Measurements from ENCODE around the gene HAAO. TPM values are rescaled to one million over a fixed set of nuclear protein-coding genes. Genes with fewer than 3 reads are reported as not detected.

HAAO gene
- total RNA-seq, 1 donor from 2014 or later, result 6.4 TPM

GRCh38 chr2:42829671-42830440 lies 37.5 kb upstream of the HAAO start:
- H3K27ac ChIP-seq, result no peak overlapping the region
- intact Hi-C loops (cut with DNase I), result no loop called here
- no peak for DNase-seq

GRCh38 chr2:42828487-42829425 lies 36.4 kb upstream of the HAAO start:
- Histone ChIP-seq H3K4me3 (no peak overlapping the region), H3K36me3 (no peaks in the 10 kb centered on the region), H3K4me1 (peaks cover 6% of the 10 kb centered on the region), H3K9me3 (no peaks in the 10 kb centered on the region), H3K27ac (no peak overlapping the region), H3K27me3 (no peaks in the 10 kb centered on the region)
- DNase-seq (peak; percentile 86), ATAC-seq (peak; percentile 92)
- TF ChIP-seq CTCF (IDR thresholded peaks at IDR 0.05), result peak; percentile 97
- intact Hi-C loops (cut with DNase I), result no loop called here

More at GRCh38 chr2:42829671-42830440, 37.5 kb upstream of the HAAO start:
- no peak overlapping the region for H3K4me3 ChIP-seq
- no peaks in the 10 kb centered on the region for H3K27me3 ChIP-seq
- peaks cover 6% of the 10 kb centered on the region for H3K4me1 ChIP-seq
- ATAC-seq, result no peak
- H3K36me3 ChIP-seq, result no peaks in the 10 kb centered on the region
- no peaks in the 10 kb centered on the region for H3K9me3 ChIP-seq
- no peak for TF ChIP-seq CTCF (IDR thresholded peaks at IDR 0.05)

GRCh38 chr2:42827647-42828486 lies 35.5 kb upstream of the HAAO start:
- H3K9me3 ChIP-seq, result no peaks in the 10 kb centered on the region
- peak; percentile 95 for DNase-seq
- intact Hi-C loops (cut with DNase I), result no loop called here
- H3K4me3 ChIP-seq, result peak overlapping the region; percentile 15
- no peaks in the 10 kb centered on the region for H3K36me3 ChIP-seq
- TF ChIP-seq CTCF (IDR thresholded peaks at IDR 0.05), result peak; percentile 95
- no peak overlapping the region for H3K27ac ChIP-seq
- peak; percentile 97 for ATAC-seq
- H3K27me3 ChIP-seq, result no peaks in the 10 kb centered on the region
- peaks cover 6% of the 10 kb centered on the region for H3K4me1 ChIP-seq

GRCh38 chr2:42826231-42826630 lies 33.8 kb upstream of the HAAO start:
- Histone ChIP-seq H3K4me1 (peaks cover 6% of the 10 kb centered on the region), H3K4me3 (no peak overlapping the region), H3K36me3 (no peaks in the 10 kb centered on the region), H3K9me3 (no peaks in the 10 kb centered on the region), H3K27ac (no peak overlapping the region), H3K27me3 (no peaks in the 10 kb centered on the region)
- intact Hi-C loops (cut with DNase I), result no loop called here
- no peak for TF ChIP-seq CTCF (IDR thresholded peaks at IDR 0.05)
- ATAC-seq (no peak), DNase-seq (no peak)

GRCh38 chr2:42824454-42824807 lies 32.0 kb upstream of the HAAO start:
- H3K4me1 ChIP-seq, result peaks cover 6% of the 10 kb centered on the region
- intact Hi-C loops (cut with DNase I), result no loop called here
- no peaks in the 10 kb centered on the region for H3K9me3 ChIP-seq
- ATAC-seq (no peak), DNase-seq (no peak)
- no peaks in the 10 kb centered on the region for H3K27me3 ChIP-seq
- H3K4me3 ChIP-seq, result no peak overlapping the region
- no peak for TF ChIP-seq CTCF (IDR thresholded peaks at IDR 0.05)
- H3K27ac ChIP-seq, result no peak overlapping the region
- H3K36me3 ChIP-seq, result no peaks in the 10 kb centered on the region

Measured in upper lobe of right lung (tissue), 1 donor.